ENCODE measurements around the gene AMELX. TPM values are rescaled to one million over a fixed set of nuclear protein-coding genes. Genes with fewer than 3 reads are reported as not detected.

AMELX gene
- total RNA-seq, 1 donor from 2014 or later = not detected

- no peak overlapping the region for H3K27ac ChIP-seq (ENCODE audit: low read depth, low read length)
- no peak overlapping the region for H3K4me3 Mint-ChIP-seq (ENCODE audit: unreplicated experiment)
- DNase-seq (ENCODE audit: low read depth) = no peak
- no peak overlapping the region for H3K4me3 ChIP-seq (ENCODE audit: insufficient read depth, low read depth, low read length)
- no peak overlapping the region for H3K27ac Mint-ChIP-seq (ENCODE audit: unreplicated experiment)
- TF ChIP-seq EZH2 (IDR thresholded peaks at IDR 0.05; ENCODE audit: insufficient read depth, low read length) (no peak), CTCF (IDR thresholded peaks at IDR 0.05; ENCODE audit: insufficient read depth, low read depth, low read length) (no peak)
- H3K4me2 ChIP-seq (ENCODE audit: low read length) = no peak overlapping the region
- no peak overlapping the region for H3K9ac ChIP-seq (ENCODE audit: low read length)
- FAIRE-seq = peak; percentile 76
- no peaks in the 10 kb centered on the region for H3K36me3 ChIP-seq (ENCODE audit: insufficient read depth, low read length)
- no peaks in the 10 kb centered on the region for H3K27me3 Mint-ChIP-seq (ENCODE audit: low read depth, unreplicated experiment)
- no peaks in the 10 kb centered on the region for H3K36me3 Mint-ChIP-seq (ENCODE audit: low read depth, unreplicated experiment)
- H3K9me3 Mint-ChIP-seq (ENCODE audit: unreplicated experiment) = no peaks in the 10 kb centered on the region
- no peaks in the 10 kb centered on the region for H3K4me1 ChIP-seq (ENCODE audit: insufficient read depth, low read length)
- H3K27me3 ChIP-seq (ENCODE audit: insufficient read depth, low read length) = no peaks in the 10 kb centered on the region
- H2AFZ ChIP-seq (ENCODE audit: low read depth, low read length) = no peak overlapping the region
- no peaks in the 10 kb centered on the region for H3K79me2 ChIP-seq (ENCODE audit: insufficient read depth, low read length)
- no peaks in the 10 kb centered on the region for H3K9me3 ChIP-seq (ENCODE audit: insufficient read depth, low read depth, low read length)
- no peaks in the 10 kb centered on the region for H4K20me1 ChIP-seq (ENCODE audit: insufficient read depth, low read length)
- H3K4me1 Mint-ChIP-seq (ENCODE audit: low read depth, unreplicated experiment) = peaks cover 3% of the 10 kb centered on the region
Observed at GRCh38 chrX:11349020-11349419, 55.8 kb downstream of the AMELX start.

DNA sequence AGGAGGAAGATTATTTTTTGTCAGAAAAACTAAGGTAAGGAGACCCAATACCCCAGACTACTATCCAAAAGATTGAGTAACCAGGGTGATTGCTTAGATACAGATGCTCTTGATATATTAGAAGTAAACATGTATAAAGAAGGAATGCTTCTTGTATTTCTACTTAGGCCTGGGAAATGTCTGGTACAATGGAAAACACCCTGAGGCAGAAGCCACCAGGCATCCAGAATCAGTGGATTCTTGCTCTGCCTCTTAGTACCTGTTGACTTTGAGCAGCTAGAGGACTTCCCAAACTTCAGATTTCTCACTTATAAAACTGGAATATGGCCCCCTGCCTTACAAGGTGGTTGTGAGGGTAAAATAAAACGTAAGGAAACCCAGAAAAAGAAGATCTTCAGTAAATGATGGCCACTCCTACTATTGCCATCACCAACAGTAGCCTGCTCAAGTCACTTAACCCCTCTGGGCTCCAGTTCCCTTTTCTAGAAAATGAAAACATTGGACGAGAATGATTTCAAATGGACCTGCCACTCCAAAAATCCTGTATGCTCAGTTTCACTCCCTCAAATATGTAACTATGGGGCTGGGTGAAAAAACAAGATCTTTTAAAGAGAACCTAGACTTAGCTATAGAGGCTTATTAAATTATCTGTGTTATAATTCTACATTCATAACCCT, 56.6 kb downstream of the AMELX start:
- DNase-seq (ENCODE audit: low read depth) (no peak), FAIRE-seq (peak; percentile 82)
- Histone ChIP-seq H2AFZ (ENCODE audit: low read depth, low read length) (no peak overlapping the region), H3K9ac (ENCODE audit: low read length) (no peak overlapping the region), H3K27ac (ENCODE audit: low read depth, low read length) (no peak overlapping the region), H4K20me1 (ENCODE audit: insufficient read depth, low read length) (no peaks in the 10 kb centered on the region), H3K4me2 (ENCODE audit: low read length) (no peak overlapping the region), H3K79me2 (ENCODE audit: insufficient read depth, low read length) (no peaks in the 10 kb centered on the region), H3K4me3 (ENCODE audit: insufficient read depth, low read depth, low read length) (no peak overlapping the region), H3K4me1 (ENCODE audit: insufficient read depth, low read length) (no peaks in the 10 kb centered on the region), H3K36me3 (ENCODE audit: insufficient read depth, low read length) (no peaks in the 10 kb centered on the region), H3K27me3 (ENCODE audit: insufficient read depth, low read length) (no peaks in the 10 kb centered on the region), H3K9me3 (ENCODE audit: insufficient read depth, low read depth, low read length) (no peaks in the 10 kb centered on the region)
- no peak overlapping the region for H3K4me3 Mint-ChIP-seq (ENCODE audit: unreplicated experiment)
- no peaks in the 10 kb centered on the region for H3K27me3 Mint-ChIP-seq (ENCODE audit: low read depth, unreplicated experiment)
- H3K36me3 Mint-ChIP-seq (ENCODE audit: low read depth, unreplicated experiment) = no peaks in the 10 kb centered on the region
- H3K27ac Mint-ChIP-seq (ENCODE audit: unreplicated experiment) = no peak overlapping the region
- H3K9me3 Mint-ChIP-seq (ENCODE audit: unreplicated experiment) = no peaks in the 10 kb centered on the region
- TF ChIP-seq EZH2 (IDR thresholded peaks at IDR 0.05; ENCODE audit: insufficient read depth, low read length) = no peak
- TF ChIP-seq CTCF (IDR thresholded peaks at IDR 0.05; ENCODE audit: insufficient read depth, low read depth, low read length) = no peak
- peaks cover 3% of the 10 kb centered on the region for H3K4me1 Mint-ChIP-seq (ENCODE audit: low read depth, unreplicated experiment)

Small RNAs within 50 kb of the gene (microRNA-seq; reads per million reads assigned to microRNA genes)
- not detected for gene MIR548AX

Other genes starting within 250 kb of the AMELX start
- 38.0 and 39.2 TPM in 2 replicates for gene HCCS, start 182.1 kb upstream of the AMELX start, total RNA-seq

All from astrocyte (in vitro differentiated cells and primary cell).